SJCRH30 (cell line): ENCODE results near the gene AK8. TPM values are rescaled to one million over a fixed set of nuclear protein-coding genes. Genes with fewer than 3 reads are reported as not detected.

ENCODE experiments used
- DNase-seq, 2 experiments: peaks; one replicate each; pipeline ENCODE4 v3.0.0-alpha.2; 2015 to 2020
- H3K27ac ChIP-seq: fragments of 250-450 bp; sonication (Bioruptor Pico); 2 replicates; pipeline ENCODE4 v1.5.1; 2020; ENCODE audit warnings: mild to moderate bottlenecking, moderate library complexity
- H3K27me3 ChIP-seq: fragments of 250-450 bp; sonication (Bioruptor Pico); 2 replicates; pipeline ENCODE4 v1.5.1; 2020; ENCODE audit warnings: mild to moderate bottlenecking, moderate library complexity
- H3K36me3 ChIP-seq: fragments of 250-450 bp; sonication (Bioruptor Pico); 2 replicates; pipeline ENCODE4 v1.5.1; 2020; ENCODE audit warnings: mild to moderate bottlenecking, moderate library complexity
- H3K4me1 ChIP-seq: fragments of 250-450 bp; sonication (Bioruptor Pico); 2 replicates; pipeline ENCODE4 v1.5.1; 2020; ENCODE audit warnings: mild to moderate bottlenecking, moderate library complexity
- H3K4me3 ChIP-seq: fragments of 250-450 bp; sonication (Bioruptor Pico); 2 replicates; pipeline ENCODE4 v1.5.1; 2020; ENCODE audit warnings: mild to moderate bottlenecking, moderate library complexity
- H3K9me3 ChIP-seq: fragments of 250-450 bp; sonication (Bioruptor Pico); replicated peaks from 2 replicates; pipeline ENCODE4 v1.5.1; 2020; ENCODE audit warnings: mild to moderate bottlenecking, moderate library complexity
- total RNA-seq: library from RNA; depleted of rRNA; stranded (reverse); fragments of >200 nt; shearing (Covaris generic); gene quantifications from 2 replicates; pipeline ENCODE4 v1.2.3, GENCODE V29; 2014

Gene AK8
- total RNA-seq, 1 experiment from 2014 or later, result not detected

- peaks cover 13% of the 10 kb centered on the region for H3K27me3 ChIP-seq
- no peaks in the 10 kb centered on the region for H3K36me3 ChIP-seq
- no peaks in the 10 kb centered on the region for H3K4me1 ChIP-seq
- peaks cover under 1% of the 10 kb centered on the region; the same call in 1 of the 2 replicates for H3K9me3 ChIP-seq
- no peak overlapping the region for H3K4me3 ChIP-seq
- H3K27ac ChIP-seq, result no peak overlapping the region
- no peak for DNase-seq
Measured at GRCh38 chr9:132761602-132762001, 116.5 kb downstream of the AK8 start.

- H3K9me3 ChIP-seq, result no peaks in the 10 kb centered on the region
- no peaks in the 10 kb centered on the region for H3K4me1 ChIP-seq
- peaks cover 21% of the 10 kb centered on the region for H3K27me3 ChIP-seq
- no peak for DNase-seq
- no peaks in the 10 kb centered on the region for H3K36me3 ChIP-seq
- no peak overlapping the region for H3K27ac ChIP-seq
- no peak overlapping the region for H3K4me3 ChIP-seq
Measured at GRCh38 chr9:132760057-132760456, 118.0 kb downstream of the AK8 start.

- H3K27me3 ChIP-seq, result peaks cover 24% of the 10 kb centered on the region
- H3K36me3 ChIP-seq, result no peaks in the 10 kb centered on the region
- no peak overlapping the region for H3K27ac ChIP-seq
- H3K4me1 ChIP-seq, result peaks cover 7% of the 10 kb centered on the region; the same call in 1 of the 2 replicates
- H3K4me3 ChIP-seq, result no peak overlapping the region
- no peak for DNase-seq
- no peaks in the 10 kb centered on the region for H3K9me3 ChIP-seq
Measured at GRCh38 chr9:132757016-132757415, 121.1 kb downstream of the AK8 start.

- H3K27ac ChIP-seq, result no peak overlapping the region
- peaks cover 7% of the 10 kb centered on the region; the same call in 1 of the 2 replicates for H3K4me1 ChIP-seq
- H3K27me3 ChIP-seq, result peaks cover 24% of the 10 kb centered on the region
- DNase-seq, result no peak
- no peak overlapping the region for H3K4me3 ChIP-seq
- no peaks in the 10 kb centered on the region for H3K36me3 ChIP-seq
- no peaks in the 10 kb centered on the region for H3K9me3 ChIP-seq
Measured at GRCh38 chr9:132756214-132756845, 121.8 kb downstream of the AK8 start.

GRCh38 chr9:132755096-132755495 lies 123.0 kb downstream of the AK8 start:
- H3K4me1 ChIP-seq, result peaks cover 7% of the 10 kb centered on the region; the same call in 1 of the 2 replicates
- DNase-seq, result no peak
- H3K36me3 ChIP-seq, result no peaks in the 10 kb centered on the region
- no peak overlapping the region for H3K4me3 ChIP-seq
- H3K27ac ChIP-seq, result no peak overlapping the region
- H3K27me3 ChIP-seq, result peaks cover 22% of the 10 kb centered on the region
- no peaks in the 10 kb centered on the region for H3K9me3 ChIP-seq

GRCh38 chr9:132754236-132754635 lies 123.8 kb downstream of the AK8 start:
- no peak for DNase-seq

GRCh38 chr9:132753593-132753880 lies 124.5 kb downstream of the AK8 start:
- DNase-seq, result no peak
- Histone ChIP-seq H3K36me3 (no peaks in the 10 kb centered on the region), H3K4me1 (peaks cover 7% of the 10 kb centered on the region; the same call in 1 of the 2 replicates), H3K9me3 (no peaks in the 10 kb centered on the region), H3K27me3 (peaks cover 22% of the 10 kb centered on the region), H3K27ac (no peak overlapping the region), H3K4me3 (no peak overlapping the region)

More at GRCh38 chr9:132754236-132754635, 123.8 kb downstream of the AK8 start:
- no peaks in the 10 kb centered on the region for H3K36me3 ChIP-seq
- peaks cover 7% of the 10 kb centered on the region; the same call in 1 of the 2 replicates for H3K4me1 ChIP-seq
- H3K27ac ChIP-seq, result no peak overlapping the region
- peaks cover 22% of the 10 kb centered on the region for H3K27me3 ChIP-seq
- no peaks in the 10 kb centered on the region for H3K9me3 ChIP-seq
- no peak overlapping the region for H3K4me3 ChIP-seq

- Histone ChIP-seq H3K4me1 (peaks cover 7% of the 10 kb centered on the region; the same call in 1 of the 2 replicates), H3K27ac (no peak overlapping the region), H3K9me3 (no peaks in the 10 kb centered on the region), H3K27me3 (peaks cover 21% of the 10 kb centered on the region), H3K4me3 (no peak overlapping the region), H3K36me3 (no peaks in the 10 kb centered on the region)
- peak; percentile 65 to 68 for DNase-seq
Measured at GRCh38 chr9:132752877-132753592, 125.0 kb downstream of the AK8 start.

- H3K4me1 ChIP-seq, result peaks cover 9% of the 10 kb centered on the region; the same call in 1 of the 2 replicates
Measured at GRCh38 chr9:132750668-132751067, 127.4 kb downstream of the AK8 start.

GRCh38 chr9:132749306-132749705 lies 128.8 kb downstream of the AK8 start:
- Histone ChIP-seq H3K4me1 (peaks cover 21% of the 10 kb centered on the region), H3K9me3 (no peaks in the 10 kb centered on the region), H3K4me3 (no peak overlapping the region), H3K36me3 (no peaks in the 10 kb centered on the region), H3K27ac (no peak overlapping the region), H3K27me3 (peaks cover 14% of the 10 kb centered on the region)
- no peak for DNase-seq

More at GRCh38 chr9:132750668-132751067, 127.4 kb downstream of the AK8 start:
- DNase-seq, result no peak
- H3K9me3 ChIP-seq, result no peaks in the 10 kb centered on the region
- no peak overlapping the region for H3K4me3 ChIP-seq
- H3K36me3 ChIP-seq, result no peaks in the 10 kb centered on the region
- no peak overlapping the region for H3K27ac ChIP-seq
- H3K27me3 ChIP-seq, result peaks cover 7% of the 10 kb centered on the region; the same call in 1 of the 2 replicates

- no peaks in the 10 kb centered on the region for H3K9me3 ChIP-seq
- H3K36me3 ChIP-seq, result no peaks in the 10 kb centered on the region
- no peak for DNase-seq
- H3K4me1 ChIP-seq, result peaks cover 27% of the 10 kb centered on the region
- H3K27me3 ChIP-seq, result peaks cover 11% of the 10 kb centered on the region
- H3K27ac ChIP-seq, result no peak overlapping the region
- no peak overlapping the region for H3K4me3 ChIP-seq
Measured at GRCh38 chr9:132748450-132748849, 129.6 kb downstream of the AK8 start.

GRCh38 chr9:132745756-132746709 lies 132.1 kb downstream of the AK8 start:
- DNase-seq, result no peak
- Histone ChIP-seq H3K4me1 (peaks cover 31% of the 10 kb centered on the region), H3K9me3 (no peaks in the 10 kb centered on the region), H3K27me3 (peaks cover 17% of the 10 kb centered on the region), H3K36me3 (no peaks in the 10 kb centered on the region), H3K4me3 (no peak overlapping the region), H3K27ac (no peak overlapping the region)

- no peaks in the 10 kb centered on the region for H3K36me3 ChIP-seq
- peaks cover 31% of the 10 kb centered on the region for H3K4me1 ChIP-seq
- H3K27ac ChIP-seq, result no peak overlapping the region
Measured at GRCh38 chr9:132744881-132745755, 133.0 kb downstream of the AK8 start.

GRCh38 chr9:132743931-132744479 lies 134.1 kb downstream of the AK8 start:
- H3K27me3 ChIP-seq, result peaks cover 17% of the 10 kb centered on the region
- no peaks in the 10 kb centered on the region for H3K9me3 ChIP-seq
- peaks cover 31% of the 10 kb centered on the region for H3K4me1 ChIP-seq
- DNase-seq, result peak; percentile 63 to 69
- H3K4me3 ChIP-seq, result no peak overlapping the region
- H3K27ac ChIP-seq, result no peak overlapping the region
- H3K36me3 ChIP-seq, result no peaks in the 10 kb centered on the region

More at GRCh38 chr9:132744881-132745755, 133.0 kb downstream of the AK8 start:
- peak; percentile 53 to 55 for DNase-seq
- no peaks in the 10 kb centered on the region for H3K9me3 ChIP-seq
- peak overlapping the region; percentile 21 for H3K4me3 ChIP-seq
- H3K27me3 ChIP-seq, result peaks cover 17% of the 10 kb centered on the region
